T-helper 1 cell treated with Interleukin-12 subunit alpha and Interleukin-12 subunit beta and Interleukin-4 antibody, amounts not matched to agents 30 μg/mL and 1 μg/mL, for 36 hours (primary cell): ENCODE measurements around the gene WDR86.
A peak's percentile ranks its signal among the peaks of the same experiment; 100 is the strongest.

ENCODE experiments used
- H3K27ac Mint-ChIP-seq: one replicate; pipeline ENCODE4 v1.8.0; 2021; ENCODE audit warnings: mild to moderate bottlenecking, mixed read lengths
- H3K27me3 Mint-ChIP-seq: one replicate; pipeline ENCODE4 v1.8.0; 2021; ENCODE audit warnings: low read depth, mixed read lengths
- H3K36me3 Mint-ChIP-seq: one replicate; pipeline ENCODE4 v1.8.0; 2021; ENCODE audit warnings: low read depth, mixed read lengths
- H3K4me1 Mint-ChIP-seq: one replicate; pipeline ENCODE4 v1.8.0; 2021; ENCODE audit warnings: low read depth, mixed read lengths
- H3K4me3 Mint-ChIP-seq: one replicate; pipeline ENCODE4 v1.8.0; 2021; ENCODE audit warnings: mild to moderate bottlenecking, moderate library complexity, mixed read lengths
- H3K9me3 Mint-ChIP-seq: one replicate; pipeline ENCODE4 v1.8.0; 2021; ENCODE audit warnings: mixed read lengths

Gene WDR86

GRCh38 chr7:151379534-151380198, 30.2 kb downstream of the WDR86 start:
- Mint-ChIP-seq H3K4me3 (no peak overlapping the region), H3K4me1 (peaks cover 6% of the 10 kb centered on the region), H3K9me3 (no peaks in the 10 kb centered on the region), H3K36me3 (peaks cover 15% of the 10 kb centered on the region), H3K27ac (no peak overlapping the region), H3K27me3 (peaks cover 26% of the 10 kb centered on the region)

GRCh38 chr7:151379193-151379520, 30.7 kb downstream of the WDR86 start:
- no peak overlapping the region for H3K4me3 Mint-ChIP-seq
- peaks cover 21% of the 10 kb centered on the region for H3K27me3 Mint-ChIP-seq
- peaks cover 15% of the 10 kb centered on the region for H3K36me3 Mint-ChIP-seq
- H3K27ac Mint-ChIP-seq, result no peak overlapping the region
- no peaks in the 10 kb centered on the region for H3K9me3 Mint-ChIP-seq
- peaks cover 6% of the 10 kb centered on the region for H3K4me1 Mint-ChIP-seq

- no peak overlapping the region for H3K4me3 Mint-ChIP-seq
- peaks cover 6% of the 10 kb centered on the region for H3K4me1 Mint-ChIP-seq
- H3K36me3 Mint-ChIP-seq, result peaks cover 15% of the 10 kb centered on the region
- H3K27ac Mint-ChIP-seq, result no peak overlapping the region
- H3K27me3 Mint-ChIP-seq, result peaks cover 16% of the 10 kb centered on the region
- no peaks in the 10 kb centered on the region for H3K9me3 Mint-ChIP-seq
Observed at GRCh38 chr7:151378496-151379192, 31.2 kb downstream of the WDR86 start.

GRCh38 chr7:151378011-151378410, 31.8 kb downstream of the WDR86 start:
- Mint-ChIP-seq H3K36me3 (peaks cover 15% of the 10 kb centered on the region), H3K9me3 (no peaks in the 10 kb centered on the region), H3K4me1 (peaks cover 6% of the 10 kb centered on the region), H3K27ac (no peak overlapping the region), H3K4me3 (no peak overlapping the region), H3K27me3 (peaks cover 12% of the 10 kb centered on the region)

- H3K36me3 Mint-ChIP-seq, result peaks cover 17% of the 10 kb centered on the region
- no peak overlapping the region for H3K27ac Mint-ChIP-seq
- H3K9me3 Mint-ChIP-seq, result no peaks in the 10 kb centered on the region
Observed at GRCh38 chr7:151377406-151377805, 32.4 kb downstream of the WDR86 start.

GRCh38 chr7:151376218-151376902, 33.5 kb downstream of the WDR86 start:
- no peak overlapping the region for H3K27ac Mint-ChIP-seq
- H3K36me3 Mint-ChIP-seq, result peaks cover 20% of the 10 kb centered on the region
- no peaks in the 10 kb centered on the region for H3K9me3 Mint-ChIP-seq
- no peaks in the 10 kb centered on the region for H3K4me1 Mint-ChIP-seq
- no peak overlapping the region for H3K4me3 Mint-ChIP-seq
- peaks cover 3% of the 10 kb centered on the region for H3K27me3 Mint-ChIP-seq

More at GRCh38 chr7:151377406-151377805, 32.4 kb downstream of the WDR86 start:
- Mint-ChIP-seq H3K4me3 (no peak overlapping the region), H3K27me3 (peaks cover 8% of the 10 kb centered on the region), H3K4me1 (peaks cover 4% of the 10 kb centered on the region)

GRCh38 chr7:151375530-151376217, 34.2 kb downstream of the WDR86 start:
- Mint-ChIP-seq H3K27ac (peak overlapping the region; percentile 22), H3K4me3 (no peak overlapping the region), H3K4me1 (peaks cover under 1% of the 10 kb centered on the region), H3K27me3 (no peaks in the 10 kb centered on the region), H3K36me3 (peaks cover 24% of the 10 kb centered on the region), H3K9me3 (no peaks in the 10 kb centered on the region)

- no peaks in the 10 kb centered on the region for H3K9me3 Mint-ChIP-seq
- H3K27me3 Mint-ChIP-seq, result no peaks in the 10 kb centered on the region
- no peak overlapping the region for H3K4me3 Mint-ChIP-seq
- peaks cover 25% of the 10 kb centered on the region for H3K36me3 Mint-ChIP-seq
- H3K27ac Mint-ChIP-seq, result no peak overlapping the region
- peaks cover 1% of the 10 kb centered on the region for H3K4me1 Mint-ChIP-seq
Observed at GRCh38 chr7:151374726-151375125, 35.1 kb downstream of the WDR86 start.

GRCh38 chr7:151374139-151374538, 35.7 kb downstream of the WDR86 start:
- H3K27me3 Mint-ChIP-seq, result no peaks in the 10 kb centered on the region
- no peaks in the 10 kb centered on the region for H3K9me3 Mint-ChIP-seq
- peaks cover 1% of the 10 kb centered on the region for H3K4me1 Mint-ChIP-seq
- peaks cover 27% of the 10 kb centered on the region for H3K36me3 Mint-ChIP-seq
- H3K27ac Mint-ChIP-seq, result no peak overlapping the region
- H3K4me3 Mint-ChIP-seq, result no peak overlapping the region

GRCh38 chr7:151373599-151373998, 36.2 kb downstream of the WDR86 start:
- H3K36me3 Mint-ChIP-seq, result peaks cover 25% of the 10 kb centered on the region
- no peaks in the 10 kb centered on the region for H3K9me3 Mint-ChIP-seq
- no peaks in the 10 kb centered on the region for H3K27me3 Mint-ChIP-seq
- H3K4me1 Mint-ChIP-seq, result peaks cover 1% of the 10 kb centered on the region
- no peak overlapping the region for H3K4me3 Mint-ChIP-seq
- H3K27ac Mint-ChIP-seq, result no peak overlapping the region

- Mint-ChIP-seq H3K27me3 (no peaks in the 10 kb centered on the region), H3K9me3 (no peaks in the 10 kb centered on the region), H3K4me1 (peaks cover 6% of the 10 kb centered on the region), H3K27ac (no peak overlapping the region), H3K36me3 (peaks cover 22% of the 10 kb centered on the region), H3K4me3 (no peak overlapping the region)
Observed at GRCh38 chr7:151372612-151373265, 37.1 kb downstream of the WDR86 start.

- H3K4me1 Mint-ChIP-seq, result peaks cover 6% of the 10 kb centered on the region
- H3K36me3 Mint-ChIP-seq, result peaks cover 24% of the 10 kb centered on the region
- no peaks in the 10 kb centered on the region for H3K27me3 Mint-ChIP-seq
- no peak overlapping the region for H3K4me3 Mint-ChIP-seq
- H3K9me3 Mint-ChIP-seq, result no peaks in the 10 kb centered on the region
- H3K27ac Mint-ChIP-seq, result no peak overlapping the region
Observed at GRCh38 chr7:151371266-151371665, 38.6 kb downstream of the WDR86 start.

GRCh38 chr7:151368136-151368571, 41.7 kb downstream of the WDR86 start:
- Mint-ChIP-seq H3K4me3 (no peak overlapping the region), H3K36me3 (peaks cover 29% of the 10 kb centered on the region), H3K9me3 (no peaks in the 10 kb centered on the region), H3K27ac (no peak overlapping the region), H3K4me1 (peaks cover 6% of the 10 kb centered on the region), H3K27me3 (no peaks in the 10 kb centered on the region)

GRCh38 chr7:151367284-151367683, 42.6 kb downstream of the WDR86 start:
- H3K36me3 Mint-ChIP-seq, result peaks cover 33% of the 10 kb centered on the region
- H3K9me3 Mint-ChIP-seq, result no peaks in the 10 kb centered on the region
- peaks cover 6% of the 10 kb centered on the region for H3K4me1 Mint-ChIP-seq
- H3K27ac Mint-ChIP-seq, result no peak overlapping the region
- H3K4me3 Mint-ChIP-seq, result no peak overlapping the region
- no peaks in the 10 kb centered on the region for H3K27me3 Mint-ChIP-seq
